ENCODE results near the gene MYT1.

The MYT1 gene

GRCh38 chr20:64140061-64140931 is 24.0 kb upstream of the MYT1 start:
- no peak for DNase-seq

GRCh38 chr20:64140956-64141355 is 23.3 kb upstream of the MYT1 start:
- no peak for DNase-seq

- DNase-seq: no peak
These were observed 21.7 kb upstream of the MYT1 start for GRCh38 chr20:64142590-64142989.

GRCh38 chr20:64143018-64143801 is 21.0 kb upstream of the MYT1 start:
- no peak for DNase-seq

GRCh38 chr20:64144144-64144912 is 19.9 kb upstream of the MYT1 start:
- no peak for DNase-seq

- no peak for DNase-seq
These were observed 18.6 kb upstream of the MYT1 start for GRCh38 chr20:64145458-64146300.

- DNase-seq: no peak
These were observed 17.8 kb upstream of the MYT1 start for GRCh38 chr20:64146301-64146935.

GRCh38 chr20:64146936-64147477 is 17.2 kb upstream of the MYT1 start:
- DNase-seq: no peak

GRCh38 chr20:64148581-64148980 is 15.7 kb upstream of the MYT1 start:
- DNase-seq: no peak

GRCh38 chr20:64149141-64149540 is 15.1 kb upstream of the MYT1 start:
- no peak for DNase-seq

GRCh38 chr20:64149809-64150560 is 14.3 kb upstream of the MYT1 start:
- no peak for DNase-seq

- no peak for DNase-seq
These were observed 13.3 kb upstream of the MYT1 start for GRCh38 chr20:64150756-64151632.

- DNase-seq: no peak
These were observed 12.4 kb upstream of the MYT1 start for GRCh38 chr20:64151633-64152530.

- no peak for DNase-seq
These were observed 11.3 kb upstream of the MYT1 start for GRCh38 chr20:64152906-64153305.

GRCh38 chr20:64153410-64153809 is 10.8 kb upstream of the MYT1 start:
- DNase-seq: no peak

GRCh38 chr20:64153861-64154589 is 10.2 kb upstream of the MYT1 start:
- no peak for DNase-seq

- no peak for DNase-seq
These were observed 9.5 kb upstream of the MYT1 start for GRCh38 chr20:64154590-64155257.
